ENCODE measurements around the gene SHKBP1.
A peak's percentile ranks its signal among the peaks of the same experiment; 100 is the strongest.

Gene SHKBP1

GRCh38 chr19:40608957-40609356 lies 32.3 kb downstream of the SHKBP1 start:
- no peak for DNase-seq (ENCODE audit: low read depth)
- TF ChIP-seq, protein P1, sequence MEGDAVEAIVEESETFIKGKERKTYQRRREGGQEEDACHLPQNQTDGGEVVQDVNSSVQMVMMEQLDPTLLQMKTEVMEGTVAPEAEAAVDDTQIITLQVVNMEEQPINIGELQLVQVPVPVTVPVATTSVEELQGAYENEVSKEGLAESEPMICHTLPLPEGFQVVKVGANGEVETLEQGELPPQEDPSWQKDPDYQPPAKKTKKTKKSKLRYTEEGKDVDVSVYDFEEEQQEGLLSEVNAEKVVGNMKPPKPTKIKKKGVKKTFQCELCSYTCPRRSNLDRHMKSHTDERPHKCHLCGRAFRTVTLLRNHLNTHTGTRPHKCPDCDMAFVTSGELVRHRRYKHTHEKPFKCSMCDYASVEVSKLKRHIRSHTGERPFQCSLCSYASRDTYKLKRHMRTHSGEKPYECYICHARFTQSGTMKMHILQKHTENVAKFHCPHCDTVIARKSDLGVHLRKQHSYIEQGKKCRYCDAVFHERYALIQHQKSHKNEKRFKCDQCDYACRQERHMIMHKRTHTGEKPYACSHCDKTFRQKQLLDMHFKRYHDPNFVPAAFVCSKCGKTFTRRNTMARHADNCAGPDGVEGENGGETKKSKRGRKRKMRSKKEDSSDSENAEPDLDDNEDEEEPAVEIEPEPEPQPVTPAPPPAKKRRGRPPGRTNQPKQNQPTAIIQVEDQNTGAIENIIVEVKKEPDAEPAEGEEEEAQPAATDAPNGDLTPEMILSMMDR (IDR thresholded peaks at IDR 0.05; ENCODE audit: low read depth, low read length, missing control alignments): no peak
- H3K4me3 ChIP-seq (ENCODE audit: low read depth, low read length): peak overlapping the region; percentile 70; the same call in 1 of the 2 replicates

GRCh38 chr19:40609561-40610395 lies 33.1 kb downstream of the SHKBP1 start:
- peak overlapping the region; percentile 70 for H3K4me3 ChIP-seq (ENCODE audit: low read depth, low read length)
- TF ChIP-seq, protein P1 (IDR thresholded peaks at IDR 0.05; ENCODE audit: low read depth, low read length, missing control alignments): no peak
- DNase-seq (ENCODE audit: low read depth): peak; percentile 79

- TF ChIP-seq, protein P1 (IDR thresholded peaks at IDR 0.05; ENCODE audit: low read depth, low read length, missing control alignments): no peak
- H3K4me3 ChIP-seq (ENCODE audit: low read depth, low read length): peak overlapping the region; percentile 34
- no peak for DNase-seq (ENCODE audit: low read depth)
Observed at GRCh38 chr19:40610396-40611064, 33.9 kb downstream of the SHKBP1 start.

GRCh38 chr19:40611096-40611495 lies 34.4 kb downstream of the SHKBP1 start:
- no peak for DNase-seq (ENCODE audit: low read depth)
- TF ChIP-seq, protein P1 (IDR thresholded peaks at IDR 0.05; ENCODE audit: low read depth, low read length, missing control alignments): no peak
- no peak overlapping the region for H3K4me3 ChIP-seq (ENCODE audit: low read depth, low read length)

GRCh38 chr19:40611900-40612698 lies 35.4 kb downstream of the SHKBP1 start:
- TF ChIP-seq, protein P1 (IDR thresholded peaks at IDR 0.05; ENCODE audit: low read depth, low read length, missing control alignments): no peak
- no peak overlapping the region for H3K4me3 ChIP-seq (ENCODE audit: low read depth, low read length)
- no peak for DNase-seq (ENCODE audit: low read depth)

DNA sequence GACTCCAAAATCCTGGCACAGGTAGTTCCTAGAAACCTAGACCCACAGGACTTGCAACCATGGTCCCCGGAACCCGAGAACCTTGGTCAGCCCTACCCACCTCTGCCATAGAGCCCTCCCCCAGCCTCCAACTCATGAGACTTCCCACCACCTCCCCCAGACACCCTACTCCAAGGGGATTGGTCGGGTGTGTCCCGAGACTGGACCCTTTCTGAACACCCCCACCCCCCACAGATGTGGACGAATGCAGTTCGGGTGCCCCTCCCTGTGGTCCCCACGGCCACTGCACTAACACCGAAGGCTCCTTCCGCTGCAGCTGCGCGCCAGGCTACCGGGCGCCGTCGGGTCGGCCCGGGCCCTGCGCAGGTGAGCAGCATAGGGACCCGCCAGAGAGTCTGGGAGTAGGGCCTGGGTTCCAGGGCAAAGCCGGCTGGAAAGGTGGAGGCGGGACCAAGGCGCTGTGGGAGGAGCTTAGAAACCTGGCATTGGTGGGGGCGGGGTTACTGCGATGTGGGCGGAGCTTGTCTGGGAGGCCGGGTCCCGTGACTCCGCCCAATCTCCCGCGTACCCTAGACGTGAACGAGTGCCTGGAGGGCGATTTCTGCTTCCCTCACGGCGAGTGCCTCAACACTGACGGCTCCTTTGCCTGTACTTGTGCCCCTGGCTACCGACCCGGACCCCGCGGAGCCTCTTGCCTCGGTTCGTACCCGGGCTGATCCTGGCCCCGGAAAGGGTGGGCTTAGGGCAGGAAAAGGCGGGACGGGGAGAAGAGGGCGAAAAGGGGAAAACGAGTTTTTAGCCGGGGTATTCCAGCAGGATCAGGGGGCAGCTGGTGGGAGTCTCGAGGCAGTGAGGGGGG lies 36.4 kb downstream of the SHKBP1 start:
- H3K4me3 ChIP-seq (ENCODE audit: low read depth, low read length): peak overlapping the region; percentile 80
- TF ChIP-seq, protein P1 (IDR thresholded peaks at IDR 0.05; ENCODE audit: low read depth, low read length, missing control alignments): no peak
- no peak for DNase-seq (ENCODE audit: low read depth)
